HepG2 (cell line): ENCODE measurements around the gene INTS1. TPM values are rescaled to one million over a fixed set of nuclear protein-coding genes. Genes with fewer than 3 reads are reported as not detected.

Experiments used
- ATAC-seq: fragments of 200-7000 bp; cut with Tn5 transposase; 3 replicates; pipeline ENCODE4 v1.9.1; 2020; ENCODE audit warnings: mild to moderate bottlenecking, moderate library complexity
- BruUV-seq: library from RNA; stranded (reverse); fragments of 400-500 nt; replicated peaks from 2 replicates; lab custom pipeline; 2021; lab: Mats Ljungman, UMichigan
- CTCF ChIA-PET: fragments of 300-600 bp; formaldehyde crosslinking; extraction: SDS; loops from one replicate; lab custom pipeline; 2021; ENCODE audit warnings: low total read pairs, inconsistent platforms, low intra/inter-chr PET ratio; lab: Yijun Ruan, JAX
- POLR2A ChIA-PET: fragments of 350-600 bp; sonication (Branson Sonifier 250); formaldehyde crosslinking; loops from one replicate; lab custom pipeline; 2020; ENCODE audit warnings: antibody characterized with exemption, inconsistent platforms; lab: Yijun Ruan, JAX
- DNase-seq: peaks from one replicate; pipeline ENCODE4 v3.0.0-alpha.2; 2015; ENCODE audit warnings: low spot score
- FAIRE-seq: peaks from 3 replicates; lab custom pipeline; 2011; peaks lifted over from hg19 to GRCh38; lab: Jason Lieb, UNC
- H2AFZ ChIP-seq: one replicate; pipeline ENCODE4 v1.6.1; 2011; ENCODE audit warnings: low read length, inconsistent platforms
- H3K27ac ChIP-seq: fragments of 300-600 bp; 3 replicates; pipeline ENCODE4 v1.8.0; 2011; ENCODE audit warnings: mixed run types, mild to moderate bottlenecking, mixed read lengths, low read length, inconsistent platforms; ENCODE audit not compliant: insufficient read depth; ENCODE audit errors: extremely low read length
- H3K27me3 ChIP-seq, 2 experiments: fragments of 200-600 bp in 1 of 2; 2 replicates in 1 of 2; 3 replicates in 1 of 2; pipeline versions ENCODE4 v1.6.0 to v1.8.0; 2011; ENCODE audit warnings: low read length in 2 of 2, mild to moderate bottlenecking in 2 of 2, moderate library complexity in 2 of 2, inconsistent platforms in 1 of 2; ENCODE audit not compliant: insufficient read depth in 2 of 2, control insufficient read depth in 1 of 2
- H3K36me3 ChIP-seq, 2 experiments: fragments of 200-600 bp in 1 of 2; replicated peaks in 1 of 2; 2 replicates in 1 of 2; 3 replicates in 1 of 2; pipeline versions ENCODE4 v1.5.1 to v1.8.0; 2011; ENCODE audit warnings: low read length in 2 of 2, inconsistent platforms in 1 of 2; ENCODE audit not compliant: insufficient read depth in 2 of 2, control insufficient read depth in 1 of 2
- H3K4me1 ChIP-seq: 2 replicates; pipeline ENCODE4 v1.5.1; 2012; ENCODE audit warnings: low read length, inconsistent platforms; ENCODE audit not compliant: insufficient read depth
- H3K4me2 ChIP-seq: 2 replicates; pipeline ENCODE4 v1.6.0; 2011; ENCODE audit warnings: low read depth, low read length, inconsistent platforms
- H3K4me3 ChIP-seq, 3 experiments: fragments of 200-600 bp in 1 of 3; sonication (generic), shearing (Covaris generic) in 1 of 3; replicated peaks in 1 of 3; 2 replicates each; pipeline ENCODE4 v1.5.1; 2011 to 2016; ENCODE audit warnings: low read length in 3 of 3, inconsistent platforms in 2 of 3, low read depth in 2 of 3, mild to moderate bottlenecking in 2 of 3, control low read depth in 1 of 3, mixed read lengths in 1 of 3; ENCODE audit not compliant: insufficient read depth in 1 of 3
- H3K79me2 ChIP-seq: one replicate; pipeline ENCODE4 v1.6.1; 2011; ENCODE audit warnings: low read length, inconsistent platforms; ENCODE audit not compliant: insufficient read depth
- H3K9ac ChIP-seq: 2 replicates; pipeline ENCODE4 v1.6.0; 2011; ENCODE audit warnings: mild to moderate bottlenecking, low read depth, low read length, inconsistent platforms; ENCODE audit not compliant: insufficient read depth
- H3K9me3 ChIP-seq: 2 replicates; pipeline ENCODE4 v1.5.1; 2012; ENCODE audit warnings: mild to moderate bottlenecking, low read length
- H4K20me1 ChIP-seq: 2 replicates; pipeline ENCODE4 v1.6.0; 2011; ENCODE audit warnings: inconsistent platforms, mild to moderate bottlenecking, low read length, moderate library complexity; ENCODE audit not compliant: insufficient read depth
- BHLHE40 ChIP-seq: IDR thresholded peaks from 2 replicates; pipeline ENCODE4 v1.6.1; 2011; ENCODE audit warnings: low read length, improper control_type of control experiment
- HNRNPL ChIP-seq: fragments of 200-400 bp; formaldehyde crosslinking; IDR thresholded peaks from 2 replicates; pipeline ENCODE4 v1.6.1; 2017; ENCODE audit warnings: mild to moderate bottlenecking, low read depth, low read length
- WGBS: methylation state at CpG from one replicate; pipeline ENCODE4 v1.1.6; 2017; ENCODE audit warnings: low lambda C conversion rate; 5-methylcytosine and 5-hydroxymethylcytosine counted together
- in situ Hi-C: cut with HindIII; loops from 2 replicates; pipeline ENCODE4 v1.10.0; 2017; ENCODE audit warnings: low pct_unique_long_range_greater_than_20kb; ENCODE audit not compliant: extremely low pct_ligation_motif_present
- intact Hi-C: fragments of 100-400 bp; cut with micrococcal nuclease; formaldehyde crosslinking; loops from one replicate; pipeline ENCODE4 v1.10.0; 2022; ENCODE audit not compliant: unreplicated experiment
- polyA plus RNA-seq, 8 experiments: library from polyadenylated mRNA; depleted of rRNA in 3 of 8; stranded (reverse) in 7 of 8; unstranded in 1 of 8; fragments of >200 nt; fragmentation: Illumina TruSeq in 4 of 8; extraction: Trizol in 4 of 8; gene quantifications; 2 replicates each; pipeline versions ENCODE4 v1.2.1 to v1.2.3, GENCODE V29; 2011 to 2016; ENCODE audit warnings: low read depth in 4 of 8, missing spikeins in 1 of 8, mixed read lengths in 1 of 8; ENCODE audit not compliant: insufficient read depth in 1 of 8
- total RNA-seq, 5 experiments: library from RNA; depleted of rRNA; stranded (reverse); fragments of >200 nt; fragmentation: Illumina TruSeq; extraction: Trizol; gene quantifications; 2 replicates each; pipeline ENCODE4 v1.2.3, GENCODE V29; 2016; ENCODE audit warnings: low read depth in 1 of 5
- TF ChIP-seq, protein P1 (sequence below): sonication (generic); formaldehyde crosslinking; conservative IDR thresholded peaks from 2 replicates; pipeline ENCODE4 v1.4.0; 2020; ENCODE audit warnings: missing genetic modification reagents
- TF ChIP-seq, protein P2 (sequence below): sonication (generic); formaldehyde crosslinking; IDR thresholded peaks from 2 replicates; pipeline ENCODE4 v1.5.0; 2020; ENCODE audit warnings: mild to moderate bottlenecking, missing genetic modification reagents
- TF ChIP-seq, protein P3 (sequence below), 2 experiments: fragments of 450-650 bp in 1 of 2; sonication (generic) in 1 of 2; formaldehyde crosslinking in 1 of 2; IDR thresholded peaks; 2 replicates each; pipeline versions ENCODE4 v1.6.1 to v1.8.0; 2016 to 2022; ENCODE audit warnings: antibody characterized with exemption in 1 of 2, mild to moderate bottlenecking in 1 of 2, missing genetic modification reagents in 1 of 2
- TF ChIP-seq, protein P4 (sequence below): sonication (generic); formaldehyde crosslinking; IDR thresholded peaks from 2 replicates; pipeline ENCODE4 v1.8.0; 2022; ENCODE audit warnings: mild to moderate bottlenecking, missing genetic modification reagents, moderate library complexity

INTS1 gene
- total and polyA plus RNA-seq, 2 of the 13 experiments (the other 11 are each of a cell fraction or from before 2014, with no cell fraction given), result 13.7 to 29.0 TPM

DNA sequence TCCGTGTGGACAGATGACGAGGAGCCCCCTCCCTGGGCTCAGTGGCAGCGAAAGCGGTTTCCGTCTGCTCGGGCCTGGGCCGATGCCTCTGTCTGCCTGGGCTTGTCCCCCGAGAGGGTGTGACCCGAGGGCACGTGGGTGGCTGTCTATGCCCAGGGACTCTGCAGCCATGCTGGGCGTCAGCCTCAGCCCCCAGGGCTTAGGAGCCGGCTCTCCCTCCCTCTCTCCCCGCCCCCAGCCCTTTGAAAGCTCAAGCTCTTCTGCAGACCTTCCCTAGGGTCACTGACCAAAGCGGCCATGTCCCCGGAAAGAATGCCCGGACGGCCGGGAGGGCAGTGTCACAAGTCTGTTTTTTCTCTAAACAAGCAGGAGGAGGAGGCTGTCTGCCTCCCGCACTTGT lies 52.0 kb downstream of the INTS1 start (continued):
- TF ChIP-seq, protein P1, sequence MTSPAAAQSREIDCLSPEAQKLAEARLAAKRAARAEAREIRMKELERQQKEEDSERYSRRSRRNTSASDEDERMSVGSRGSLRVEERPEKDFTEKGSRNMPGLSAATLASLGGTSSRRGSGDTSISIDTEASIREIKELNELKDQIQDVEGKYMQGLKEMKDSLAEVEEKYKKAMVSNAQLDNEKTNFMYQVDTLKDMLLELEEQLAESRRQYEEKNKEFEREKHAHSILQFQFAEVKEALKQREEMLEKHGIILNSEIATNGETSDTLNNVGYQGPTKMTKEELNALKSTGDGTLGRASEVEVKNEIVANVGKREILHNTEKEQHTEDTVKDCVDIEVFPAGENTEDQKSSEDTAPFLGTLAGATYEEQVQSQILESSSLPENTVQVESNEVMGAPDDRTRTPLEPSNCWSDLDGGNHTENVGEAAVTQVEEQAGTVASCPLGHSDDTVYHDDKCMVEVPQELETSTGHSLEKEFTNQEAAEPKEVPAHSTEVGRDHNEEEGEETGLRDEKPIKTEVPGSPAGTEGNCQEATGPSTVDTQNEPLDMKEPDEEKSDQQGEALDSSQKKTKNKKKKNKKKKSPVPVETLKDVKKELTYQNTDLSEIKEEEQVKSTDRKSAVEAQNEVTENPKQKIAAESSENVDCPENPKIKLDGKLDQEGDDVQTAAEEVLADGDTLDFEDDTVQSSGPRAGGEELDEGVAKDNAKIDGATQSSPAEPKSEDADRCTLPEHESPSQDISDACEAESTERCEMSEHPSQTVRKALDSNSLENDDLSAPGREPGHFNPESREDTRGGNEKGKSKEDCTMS (CRISPR knock-in tag), result no peak
- TF ChIP-seq, protein P2, sequence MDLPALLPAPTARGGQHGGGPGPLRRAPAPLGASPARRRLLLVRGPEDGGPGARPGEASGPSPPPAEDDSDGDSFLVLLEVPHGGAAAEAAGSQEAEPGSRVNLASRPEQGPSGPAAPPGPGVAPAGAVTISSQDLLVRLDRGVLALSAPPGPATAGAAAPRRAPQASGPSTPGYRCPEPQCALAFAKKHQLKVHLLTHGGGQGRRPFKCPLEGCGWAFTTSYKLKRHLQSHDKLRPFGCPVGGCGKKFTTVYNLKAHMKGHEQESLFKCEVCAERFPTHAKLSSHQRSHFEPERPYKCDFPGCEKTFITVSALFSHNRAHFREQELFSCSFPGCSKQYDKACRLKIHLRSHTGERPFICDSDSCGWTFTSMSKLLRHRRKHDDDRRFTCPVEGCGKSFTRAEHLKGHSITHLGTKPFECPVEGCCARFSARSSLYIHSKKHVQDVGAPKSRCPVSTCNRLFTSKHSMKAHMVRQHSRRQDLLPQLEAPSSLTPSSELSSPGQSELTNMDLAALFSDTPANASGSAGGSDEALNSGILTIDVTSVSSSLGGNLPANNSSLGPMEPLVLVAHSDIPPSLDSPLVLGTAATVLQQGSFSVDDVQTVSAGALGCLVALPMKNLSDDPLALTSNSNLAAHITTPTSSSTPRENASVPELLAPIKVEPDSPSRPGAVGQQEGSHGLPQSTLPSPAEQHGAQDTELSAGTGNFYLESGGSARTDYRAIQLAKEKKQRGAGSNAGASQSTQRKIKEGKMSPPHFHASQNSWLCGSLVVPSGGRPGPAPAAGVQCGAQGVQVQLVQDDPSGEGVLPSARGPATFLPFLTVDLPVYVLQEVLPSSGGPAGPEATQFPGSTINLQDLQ (CRISPR knock-in tag), result no peak

DNA sequence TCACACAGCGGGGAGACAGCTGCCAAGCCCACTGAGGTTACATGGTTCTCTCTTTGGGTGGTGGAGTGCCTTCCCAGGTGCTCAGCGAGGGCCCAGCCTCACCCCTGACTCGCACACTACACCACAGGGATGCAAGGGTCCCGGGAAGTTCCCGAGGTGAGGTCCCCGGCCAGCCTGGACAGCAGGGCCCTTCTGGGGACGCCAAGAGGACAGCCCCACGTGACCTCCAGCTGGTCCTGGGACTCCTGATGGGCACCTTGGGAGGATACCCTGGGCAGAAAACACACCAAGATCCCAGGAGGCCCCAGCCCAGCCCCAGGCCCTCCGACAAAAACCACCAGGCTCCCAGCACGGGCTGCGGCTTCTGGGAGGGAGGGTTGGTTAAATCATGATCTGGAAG lies 53.2 kb downstream of the INTS1 start:
- Histone ChIP-seq H3K36me3 (no peaks in the 10 kb centered on the region; a peak in 1 of 5 replicates), H2AFZ (no peak overlapping the region), H3K27ac (no peak overlapping the region), H3K4me3 (no peak overlapping the region), H3K4me2 (no peak overlapping the region), H3K9me3 (no peaks in the 10 kb centered on the region), H4K20me1 (no peaks in the 10 kb centered on the region), H3K27me3 (no peaks in the 10 kb centered on the region; a peak in 1 of 5 replicates), H3K9ac (no peak overlapping the region), H3K79me2 (peaks cover 7% of the 10 kb centered on the region), H3K4me1 (peaks cover 38% of the 10 kb centered on the region)
- ATAC-seq, result no peak
- POLR2A ChIA-PET, result no interaction called here
- intact Hi-C loops (no loop called here), in situ Hi-C loops (no loop called here)
- DNase-seq, result no peak
- no peak for FAIRE-seq
- CTCF ChIA-PET, result no interaction called here
- no TSS peak for BruUV-seq
- 96% methylated on average over 6 of the region's 11 CpGs for WGBS
- TF ChIP-seq, protein P3, sequence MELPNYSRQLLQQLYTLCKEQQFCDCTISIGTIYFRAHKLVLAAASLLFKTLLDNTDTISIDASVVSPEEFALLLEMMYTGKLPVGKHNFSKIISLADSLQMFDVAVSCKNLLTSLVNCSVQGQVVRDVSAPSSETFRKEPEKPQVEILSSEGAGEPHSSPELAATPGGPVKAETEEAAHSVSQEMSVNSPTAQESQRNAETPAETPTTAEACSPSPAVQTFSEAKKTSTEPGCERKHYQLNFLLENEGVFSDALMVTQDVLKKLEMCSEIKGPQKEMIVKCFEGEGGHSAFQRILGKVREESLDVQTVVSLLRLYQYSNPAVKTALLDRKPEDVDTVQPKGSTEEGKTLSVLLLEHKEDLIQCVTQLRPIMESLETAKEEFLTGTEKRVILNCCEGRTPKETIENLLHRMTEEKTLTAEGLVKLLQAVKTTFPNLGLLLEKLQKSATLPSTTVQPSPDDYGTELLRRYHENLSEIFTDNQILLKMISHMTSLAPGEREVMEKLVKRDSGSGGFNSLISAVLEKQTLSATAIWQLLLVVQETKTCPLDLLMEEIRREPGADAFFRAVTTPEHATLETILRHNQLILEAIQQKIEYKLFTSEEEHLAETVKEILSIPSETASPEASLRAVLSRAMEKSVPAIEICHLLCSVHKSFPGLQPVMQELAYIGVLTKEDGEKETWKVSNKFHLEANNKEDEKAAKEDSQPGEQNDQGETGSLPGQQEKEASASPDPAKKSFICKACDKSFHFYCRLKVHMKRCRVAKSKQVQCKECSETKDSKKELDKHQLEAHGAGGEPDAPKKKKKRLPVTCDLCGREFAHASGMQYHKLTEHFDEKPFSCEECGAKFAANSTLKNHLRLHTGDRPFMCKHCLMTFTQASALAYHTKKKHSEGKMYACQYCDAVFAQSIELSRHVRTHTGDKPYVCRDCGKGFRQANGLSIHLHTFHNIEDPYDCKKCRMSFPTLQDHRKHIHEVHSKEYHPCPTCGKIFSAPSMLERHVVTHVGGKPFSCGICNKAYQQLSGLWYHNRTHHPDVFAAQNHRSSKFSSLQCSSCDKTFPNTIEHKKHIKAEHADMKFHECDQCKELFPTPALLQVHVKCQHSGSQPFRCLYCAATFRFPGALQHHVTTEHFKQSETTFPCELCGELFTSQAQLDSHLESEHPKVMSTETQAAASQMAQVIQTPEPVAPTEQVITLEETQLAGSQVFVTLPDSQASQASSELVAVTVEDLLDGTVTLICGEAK (IDR thresholded peaks at IDR 0.05), result no peak
- TF ChIP-seq, protein P3 (CRISPR knock-in tag; IDR thresholded peaks at IDR 0.05), result no peak
- TF ChIP-seq HNRNPL (no peak), BHLHE40 (no peak)
- TF ChIP-seq, protein P4, sequence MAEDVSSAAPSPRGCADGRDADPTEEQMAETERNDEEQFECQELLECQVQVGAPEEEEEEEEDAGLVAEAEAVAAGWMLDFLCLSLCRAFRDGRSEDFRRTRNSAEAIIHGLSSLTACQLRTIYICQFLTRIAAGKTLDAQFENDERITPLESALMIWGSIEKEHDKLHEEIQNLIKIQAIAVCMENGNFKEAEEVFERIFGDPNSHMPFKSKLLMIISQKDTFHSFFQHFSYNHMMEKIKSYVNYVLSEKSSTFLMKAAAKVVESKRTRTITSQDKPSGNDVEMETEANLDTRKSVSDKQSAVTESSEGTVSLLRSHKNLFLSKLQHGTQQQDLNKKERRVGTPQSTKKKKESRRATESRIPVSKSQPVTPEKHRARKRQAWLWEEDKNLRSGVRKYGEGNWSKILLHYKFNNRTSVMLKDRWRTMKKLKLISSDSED (CRISPR knock-in tag), result no peak
